Activated CD8-positive, alpha-beta T cell treated with anti-CD3 and anti-CD28 coated beads, Interleukin-2, amount 10 ng/mL, durations not matched to agents 7 days and 5 days (primary cell): ENCODE results near the gene KCNK16. TPM values are rescaled to one million over a fixed set of nuclear protein-coding genes. Genes with fewer than 3 reads are reported as not detected.
A peak's percentile ranks its signal among the peaks of the same experiment; 100 is the strongest.

Source experiments
- ATAC-seq: fragments of 150-1000 bp; cut with Tn5 transposase; one replicate; pipeline ENCODE4 v1.10.0; 2021; ENCODE audit warnings: moderate library complexity
- CTCF ChIA-PET: fragments of 350-600 bp; sonication (Branson Sonifier 250); formaldehyde crosslinking; loops from one replicate; lab custom pipeline; 2021; ENCODE audit warnings: antibody characterized with exemption; lab: Charles Lee
- POLR2A ChIA-PET: fragments of 350-600 bp; sonication (Branson Sonifier 250); formaldehyde crosslinking; loops from one replicate; lab custom pipeline; 2021; ENCODE audit warnings: antibody characterized with exemption; lab: Charles Lee
- DNase-seq: peaks from one replicate; pipeline ENCODE4 v3.0.0-alpha.2; 2020
- H3K27ac Mint-ChIP-seq: one replicate; pipeline ENCODE4 v1.8.0; 2021; ENCODE audit warnings: mild to moderate bottlenecking, mixed read lengths
- H3K27me3 Mint-ChIP-seq: one replicate; pipeline ENCODE4 v1.8.0; 2021; ENCODE audit warnings: low read depth, mixed read lengths
- H3K36me3 Mint-ChIP-seq: one replicate; pipeline ENCODE4 v1.8.0; 2021; ENCODE audit warnings: low read depth, mixed read lengths
- H3K4me1 Mint-ChIP-seq: one replicate; pipeline ENCODE4 v1.8.0; 2021; ENCODE audit warnings: low read depth, mixed read lengths
- H3K4me3 Mint-ChIP-seq: one replicate; pipeline ENCODE4 v1.8.0; 2021; ENCODE audit warnings: mild to moderate bottlenecking, mixed read lengths
- H3K9me3 Mint-ChIP-seq: one replicate; pipeline ENCODE4 v1.8.0; 2022; ENCODE audit warnings: mixed read lengths; ENCODE audit not compliant: insufficient read depth
- total RNA-seq, 2 experiments: library from RNA; stranded (reverse); gene quantifications; one replicate each; pipeline ENCODE4 v1.2.3, GENCODE V29; 2021

KCNK16 gene
- total RNA-seq, 2 experiments from 2014 or later = not detected

DNA sequence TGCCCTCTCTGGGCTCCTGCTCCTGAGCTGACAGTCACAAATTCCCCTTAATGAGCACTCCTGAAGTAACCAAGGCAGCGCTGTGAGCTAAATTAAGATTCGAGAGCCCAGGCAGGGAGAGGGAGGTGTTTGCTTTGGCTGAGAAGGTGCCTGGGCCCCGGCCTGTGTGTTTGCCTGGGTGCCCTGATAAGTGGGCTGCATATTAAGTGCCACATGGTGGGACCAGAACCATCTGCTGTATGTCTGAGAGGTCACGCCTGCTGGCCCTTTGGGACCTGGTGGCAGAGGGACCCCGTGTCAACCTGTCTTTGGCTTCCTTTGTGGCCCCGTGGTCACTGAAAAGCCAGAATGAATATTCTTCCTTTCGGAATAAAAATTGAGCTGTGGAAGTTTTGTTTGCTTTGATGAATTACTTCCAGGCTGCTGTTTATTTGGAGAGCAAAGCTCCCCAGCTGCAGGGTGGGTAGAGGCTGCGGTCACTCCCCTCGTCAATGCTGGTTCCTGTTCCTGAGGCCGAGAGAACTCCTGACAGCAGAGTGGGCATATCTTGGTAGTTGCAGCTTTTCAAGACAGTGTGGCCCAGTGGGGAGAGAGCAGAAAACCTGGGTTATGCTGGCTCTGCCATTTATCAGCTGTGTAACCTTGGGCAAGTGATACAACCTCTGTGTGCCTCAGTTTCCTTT lies 17.5 kb upstream of the KCNK16 start:
- Mint-ChIP-seq H3K4me3 (no peak overlapping the region), H3K4me1 (peaks cover 31% of the 10 kb centered on the region), H3K9me3 (no peaks in the 10 kb centered on the region), H3K27me3 (peaks cover 27% of the 10 kb centered on the region), H3K27ac (no peak overlapping the region), H3K36me3 (no peaks in the 10 kb centered on the region)
- no peak for DNase-seq
- CTCF ChIA-PET = interaction anchor here (2.1 kb wide), 1 partner anchor 11 kb away, joined by 8 read pairs; no protein-coding TSS in a partner anchor
- POLR2A ChIA-PET = no interaction called here
- ATAC-seq = no peak

DNA sequence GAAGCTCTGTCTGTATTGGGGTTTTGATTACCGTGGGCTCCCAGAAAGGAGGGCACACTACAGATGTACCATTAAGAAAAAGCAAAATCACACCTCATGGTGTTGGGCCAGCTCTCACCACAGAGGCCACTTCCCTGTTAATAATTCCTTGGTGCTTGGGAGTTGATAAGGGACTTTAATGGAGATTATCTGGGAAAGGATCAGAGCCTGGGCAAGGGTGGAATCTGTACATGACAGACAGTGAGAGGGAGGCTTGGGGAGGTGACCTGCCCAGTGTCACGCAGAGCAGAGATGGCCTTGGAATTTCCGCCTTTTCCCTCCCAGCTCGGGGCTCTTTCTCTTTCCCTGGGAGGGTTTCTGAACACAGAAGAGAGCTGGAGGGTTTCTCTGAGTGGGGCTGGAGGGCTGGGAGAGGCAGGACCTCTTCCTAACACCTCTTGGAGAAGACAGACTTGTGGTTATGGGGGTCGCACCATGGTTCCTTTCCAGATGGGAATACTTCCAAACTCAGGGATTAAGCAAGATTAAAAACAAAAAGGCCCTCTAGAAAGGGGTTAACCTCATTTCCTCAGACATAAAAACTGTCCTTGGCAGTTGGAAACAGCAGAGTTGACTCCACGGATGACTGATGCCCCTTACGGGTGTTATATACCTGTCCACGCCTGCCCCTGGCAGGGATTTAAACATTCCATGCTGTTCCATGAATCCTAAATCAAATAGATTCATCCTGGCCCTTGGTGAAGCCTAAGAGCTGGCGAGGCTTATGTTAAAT lies 16.8 kb upstream of the KCNK16 start:
- ATAC-seq = no peak
- Mint-ChIP-seq H3K27ac (no peak overlapping the region), H3K36me3 (no peaks in the 10 kb centered on the region), H3K27me3 (peaks cover 31% of the 10 kb centered on the region), H3K4me1 (peaks cover 36% of the 10 kb centered on the region), H3K4me3 (no peak overlapping the region), H3K9me3 (no peaks in the 10 kb centered on the region)
- POLR2A ChIA-PET = no interaction called here
- CTCF ChIA-PET = no interaction called here
- no peak for DNase-seq

DNA sequence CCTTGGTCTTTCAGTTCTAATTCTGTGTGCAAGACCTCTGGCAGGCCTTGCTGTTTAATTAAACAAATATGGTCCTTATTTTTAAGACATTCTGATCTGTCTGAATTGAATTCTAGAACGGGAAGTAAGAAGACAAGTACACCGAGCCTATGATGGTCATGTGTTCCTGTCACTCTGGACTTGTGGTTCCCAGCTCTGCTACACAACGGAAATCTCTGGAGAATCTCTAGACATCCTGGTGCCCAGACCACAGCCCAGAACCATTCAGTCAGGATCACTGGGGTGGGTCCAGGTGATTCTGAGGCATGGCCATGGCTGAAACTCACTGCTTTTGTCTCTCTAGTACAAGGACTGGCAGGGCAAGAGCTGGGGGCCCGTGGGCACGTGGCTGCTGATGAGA lies 15.9 kb upstream of the KCNK16 start:
- ATAC-seq (no peak), DNase-seq (no peak)
- no peak overlapping the region for H3K27ac Mint-ChIP-seq
- ChIA-PET CTCF (no interaction called here), POLR2A (no interaction called here)
- peaks cover 35% of the 10 kb centered on the region for H3K27me3 Mint-ChIP-seq
- no peak overlapping the region for H3K4me3 Mint-ChIP-seq
- no peaks in the 10 kb centered on the region for H3K9me3 Mint-ChIP-seq
- H3K4me1 Mint-ChIP-seq = peaks cover 31% of the 10 kb centered on the region
- no peaks in the 10 kb centered on the region for H3K36me3 Mint-ChIP-seq

DNA sequence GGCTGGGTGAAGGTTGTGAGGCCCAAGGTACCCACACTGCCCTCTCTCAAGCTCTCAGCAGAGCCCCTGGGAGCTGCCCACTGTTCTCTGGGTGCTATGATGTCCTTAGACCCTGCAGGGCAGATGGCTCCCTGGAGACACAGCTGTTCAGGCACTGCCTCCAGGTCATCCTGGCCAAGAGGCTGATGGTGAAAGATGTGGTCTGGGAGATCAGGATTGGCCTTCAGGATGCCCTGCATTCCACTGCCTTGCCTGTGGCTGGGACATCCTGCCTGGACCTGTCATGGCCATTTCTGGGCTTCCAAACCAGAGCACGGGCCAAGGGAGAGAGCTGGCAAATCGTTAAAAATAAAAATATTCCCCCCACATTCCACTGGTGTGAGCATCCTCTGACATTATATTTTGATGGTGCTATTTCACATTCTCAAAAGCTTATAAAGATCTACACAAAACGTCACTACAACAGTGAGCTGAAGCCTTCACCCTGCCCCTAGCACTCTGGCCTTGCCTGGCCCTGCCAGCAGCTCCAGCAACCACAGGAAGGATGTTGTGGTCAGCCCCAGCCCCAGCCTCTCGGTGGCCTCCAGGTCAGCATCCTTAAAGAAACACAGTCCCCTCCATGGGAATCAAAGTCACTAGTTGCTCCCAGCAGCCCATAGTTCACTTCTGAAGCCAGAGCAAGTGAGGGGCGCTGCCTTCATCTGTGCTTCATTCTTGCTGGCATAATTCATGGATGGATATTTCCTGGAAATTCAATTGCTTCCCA lies 13.5 kb upstream of the KCNK16 start:
- Mint-ChIP-seq H3K9me3 (no peaks in the 10 kb centered on the region), H3K27me3 (peaks cover 50% of the 10 kb centered on the region), H3K4me3 (peak overlapping the region; percentile 7), H3K4me1 (peaks cover 25% of the 10 kb centered on the region), H3K36me3 (no peaks in the 10 kb centered on the region), H3K27ac (no peak overlapping the region)
- ATAC-seq (peak; percentile 68), DNase-seq (peak; percentile 62)
- POLR2A ChIA-PET = interaction anchor here (0.6 kb wide), 1 partner anchor 98 kb away, joined by 4 read pairs; no protein-coding TSS in a partner anchor
- CTCF ChIA-PET = interaction anchor here (1.3 to 1.4 kb wide), 2 partner anchors 19 to 33 kb away, joined by 3 read pairs; no protein-coding TSS in a partner anchor

DNA sequence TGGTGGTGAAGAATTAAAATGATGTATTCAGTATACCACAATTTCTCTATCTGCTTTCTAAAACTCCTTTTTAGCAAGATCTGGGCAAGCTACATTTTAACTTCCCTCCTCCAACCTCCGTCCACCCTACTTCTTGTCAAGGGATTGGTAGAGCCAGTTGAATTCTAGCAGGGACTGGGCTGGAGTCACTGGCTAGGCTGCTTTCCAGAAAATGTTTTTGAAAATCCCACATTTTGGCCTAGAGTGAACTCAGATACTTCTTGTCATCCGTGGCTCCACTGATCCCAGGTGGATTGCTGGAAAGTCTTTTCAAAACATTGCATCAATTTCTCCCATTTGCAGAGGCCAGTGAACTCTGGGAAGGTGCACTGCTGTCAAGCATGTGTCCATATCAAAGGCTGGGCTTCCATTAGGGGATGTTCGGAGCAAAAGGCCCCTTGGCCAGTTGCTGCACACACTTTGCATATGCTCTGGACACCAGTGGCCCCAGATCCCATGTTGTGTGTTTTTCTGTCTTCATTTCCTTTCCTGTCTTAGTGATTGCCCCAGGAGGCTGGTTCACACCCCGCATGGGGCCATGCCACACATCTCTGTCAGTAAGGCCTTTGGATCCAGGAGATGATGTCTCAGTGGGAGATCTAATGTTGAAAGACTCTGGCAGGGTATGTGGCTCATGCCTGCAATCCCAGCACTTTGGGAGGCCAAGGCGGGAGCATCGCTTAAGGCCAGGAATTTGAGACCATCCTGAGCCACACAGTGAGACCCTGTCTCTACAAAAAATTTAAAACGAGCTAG lies 11.3 kb upstream of the KCNK16 start:
- no peak for ATAC-seq
- CTCF ChIA-PET = no interaction called here
- Mint-ChIP-seq H3K4me3 (no peak overlapping the region), H3K9me3 (no peaks in the 10 kb centered on the region), H3K36me3 (no peaks in the 10 kb centered on the region), H3K27ac (no peak overlapping the region), H3K4me1 (peaks cover 25% of the 10 kb centered on the region), H3K27me3 (peaks cover 47% of the 10 kb centered on the region)
- no peak for DNase-seq
- POLR2A ChIA-PET = no interaction called here

DNA sequence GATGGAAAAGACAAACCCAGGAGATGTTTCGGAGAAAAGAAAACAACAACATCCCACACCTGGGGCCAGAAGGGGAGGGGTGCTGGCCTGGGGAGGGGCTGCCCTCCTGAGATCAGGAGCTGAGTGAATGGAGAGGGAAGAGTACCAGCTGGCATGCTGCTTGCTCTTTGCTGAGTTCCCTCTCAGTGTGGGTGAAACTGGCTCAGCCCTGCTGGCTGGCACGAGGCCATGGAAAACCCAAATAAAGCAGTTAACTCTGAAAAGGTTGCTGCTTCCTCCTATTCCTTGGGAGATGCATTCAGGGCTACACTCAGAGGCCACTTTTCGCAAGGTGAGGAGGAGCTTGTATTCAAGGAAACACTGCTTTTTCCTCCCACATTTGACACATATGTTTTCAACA lies 8.0 kb upstream of the KCNK16 start:
- H3K9me3 Mint-ChIP-seq = no peaks in the 10 kb centered on the region
- no peak overlapping the region for H3K4me3 Mint-ChIP-seq
- H3K36me3 Mint-ChIP-seq = no peaks in the 10 kb centered on the region
- DNase-seq = no peak
- ChIA-PET POLR2A (no interaction called here), CTCF (interaction anchor here (1.2 kb wide), 1 partner anchor 163 kb away, joined by 3 read pairs; no protein-coding TSS in a partner anchor)
- peaks cover 5% of the 10 kb centered on the region for H3K4me1 Mint-ChIP-seq
- ATAC-seq = no peak
- H3K27me3 Mint-ChIP-seq = peaks cover 32% of the 10 kb centered on the region
- no peak overlapping the region for H3K27ac Mint-ChIP-seq

DNA sequence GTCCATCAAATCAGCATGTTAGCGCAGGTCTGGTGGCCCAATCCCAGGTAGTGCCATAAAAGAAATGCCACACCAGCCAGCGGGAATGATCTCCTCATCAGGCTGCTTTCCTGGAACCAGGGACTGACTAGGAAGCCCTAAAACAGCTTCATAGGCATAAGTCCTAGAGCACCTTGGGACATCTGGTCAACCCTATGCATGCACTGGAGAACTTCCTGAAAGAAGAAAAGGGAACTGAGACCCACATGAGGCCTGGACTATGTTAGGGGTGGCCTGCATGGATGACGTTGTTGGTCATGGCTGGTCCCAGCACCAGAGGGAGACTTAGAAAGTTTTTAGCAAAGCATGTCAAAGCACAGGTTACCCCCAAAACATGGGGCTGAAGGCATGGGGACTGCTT lies 7.6 kb upstream of the KCNK16 start:
- H3K9me3 Mint-ChIP-seq = no peaks in the 10 kb centered on the region
- H3K36me3 Mint-ChIP-seq = no peaks in the 10 kb centered on the region
- DNase-seq (no peak), ATAC-seq (no peak)
- ChIA-PET CTCF (interaction anchor here (1.2 kb wide), 1 partner anchor 163 kb away, joined by 3 read pairs; no protein-coding TSS in a partner anchor), POLR2A (no interaction called here)
- peaks cover 4% of the 10 kb centered on the region for H3K4me1 Mint-ChIP-seq
- no peak overlapping the region for H3K4me3 Mint-ChIP-seq
- no peak overlapping the region for H3K27ac Mint-ChIP-seq
- H3K27me3 Mint-ChIP-seq = peaks cover 36% of the 10 kb centered on the region

DNA sequence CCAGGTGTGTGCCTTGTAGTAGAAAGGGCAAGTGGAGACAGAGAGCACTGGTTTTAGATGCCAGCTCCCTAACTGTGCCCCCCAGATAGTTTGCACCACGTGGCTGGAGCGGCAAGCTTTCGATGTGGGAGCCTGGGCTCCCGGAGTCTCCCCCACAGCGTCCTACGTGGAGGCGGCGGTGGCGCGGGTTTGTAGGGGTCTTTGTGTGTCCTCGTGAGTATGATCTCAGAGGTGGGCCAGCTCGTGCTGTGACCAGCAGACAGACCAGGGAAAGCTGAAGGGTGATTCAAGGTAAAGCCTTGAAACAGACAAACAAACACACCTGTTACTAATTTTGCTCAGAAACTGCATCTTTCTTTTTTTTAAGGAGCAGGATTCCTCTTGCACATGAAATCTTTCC lies 5.6 kb upstream of the KCNK16 start:
- POLR2A ChIA-PET = interaction anchor here (0.6 kb wide), 1 partner anchor 660 kb away, joined by 3 read pairs; no protein-coding TSS in a partner anchor
- Mint-ChIP-seq H3K36me3 (no peaks in the 10 kb centered on the region), H3K4me3 (no peak overlapping the region), H3K9me3 (no peaks in the 10 kb centered on the region), H3K4me1 (no peaks in the 10 kb centered on the region), H3K27ac (no peak overlapping the region), H3K27me3 (peaks cover 32% of the 10 kb centered on the region)
- ATAC-seq = no peak
- DNase-seq = no peak
- CTCF ChIA-PET = no interaction called here

DNA sequence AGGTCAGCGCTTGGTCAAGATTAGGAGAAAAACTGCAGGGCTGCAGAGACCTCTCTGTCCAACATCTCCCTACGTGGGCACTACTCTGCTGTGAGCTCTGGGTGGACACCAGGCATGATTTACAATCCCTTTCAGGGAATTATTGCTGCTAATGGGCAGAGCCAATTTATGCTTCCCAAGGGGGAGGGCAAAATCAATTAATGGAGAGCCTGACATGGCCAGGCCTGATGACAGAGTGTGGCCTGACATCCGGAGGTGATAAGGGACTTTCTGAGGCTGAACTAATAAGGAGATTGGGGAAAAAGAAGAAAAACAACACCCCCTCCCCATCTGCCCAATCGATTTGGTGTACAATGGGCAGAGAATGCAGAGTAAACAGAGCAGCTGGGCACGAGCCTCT lies 5.0 kb upstream of the KCNK16 start:
- H3K27ac Mint-ChIP-seq = no peak overlapping the region
- H3K4me1 Mint-ChIP-seq = no peaks in the 10 kb centered on the region
- ATAC-seq = no peak
- no peaks in the 10 kb centered on the region for H3K9me3 Mint-ChIP-seq
- POLR2A ChIA-PET = no interaction called here
- H3K27me3 Mint-ChIP-seq = peaks cover 27% of the 10 kb centered on the region
- H3K4me3 Mint-ChIP-seq = no peak overlapping the region
- no peak for DNase-seq
- H3K36me3 Mint-ChIP-seq = no peaks in the 10 kb centered on the region
- CTCF ChIA-PET = no interaction called here

DNA sequence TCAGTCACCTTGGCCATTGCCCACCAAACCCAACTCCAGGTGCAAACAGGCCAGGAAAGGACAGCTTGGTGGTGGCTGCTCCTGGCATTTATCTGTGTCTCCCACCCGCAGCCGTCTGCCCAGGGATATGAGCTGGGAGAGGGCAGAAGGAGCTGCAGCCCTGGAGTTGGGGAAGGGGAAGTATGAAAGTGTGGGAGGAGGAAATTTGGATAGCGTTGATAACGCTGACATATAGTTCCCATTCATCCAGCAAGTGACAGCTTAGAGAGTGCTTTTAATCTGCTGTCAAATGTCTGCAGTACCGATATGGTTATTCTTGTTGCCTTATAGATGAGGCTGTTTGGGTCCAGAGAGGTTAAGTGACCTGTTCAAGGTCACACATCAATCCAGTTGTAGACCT lies 741 bp downstream of the KCNK16 start:
- Mint-ChIP-seq H3K9me3 (no peaks in the 10 kb centered on the region), H3K4me1 (no peaks in the 10 kb centered on the region), H3K36me3 (no peaks in the 10 kb centered on the region), H3K27ac (no peak overlapping the region), H3K4me3 (no peak overlapping the region), H3K27me3 (peaks cover 30% of the 10 kb centered on the region)
- CTCF ChIA-PET = no interaction called here
- no peak for ATAC-seq
- POLR2A ChIA-PET = no interaction called here
- DNase-seq = no peak

DNA sequence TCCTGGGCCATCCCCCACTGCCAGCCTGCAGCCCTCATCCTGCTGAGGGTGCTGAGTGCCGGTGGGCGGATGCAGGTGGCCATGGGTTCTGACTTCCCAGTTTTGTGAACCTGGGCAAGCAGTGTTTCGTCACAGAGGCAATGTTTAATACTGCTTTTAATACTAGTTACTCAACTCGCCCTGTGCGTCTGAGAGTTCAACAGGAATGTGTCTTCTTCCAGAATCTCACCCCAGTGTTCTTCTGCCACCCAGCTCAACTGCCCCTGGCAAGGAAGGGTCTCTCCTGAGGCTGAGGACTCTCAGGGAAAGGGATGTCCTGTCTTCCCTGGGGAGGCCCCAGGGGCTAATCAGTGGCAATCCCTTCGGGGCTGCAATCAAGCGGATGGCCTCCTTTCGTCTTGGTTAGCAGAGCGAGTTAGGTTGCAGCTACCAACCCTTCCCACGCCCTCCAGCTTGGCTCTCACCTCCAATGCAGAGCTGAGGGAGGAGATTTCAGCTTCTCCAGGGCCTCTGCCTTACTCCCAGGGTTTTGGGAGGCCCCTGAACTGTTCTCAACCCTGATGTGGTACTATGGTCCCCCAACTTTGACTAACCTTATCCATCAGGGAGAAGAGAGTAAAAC lies 2.0 kb downstream of the KCNK16 start:
- no peaks in the 10 kb centered on the region for H3K36me3 Mint-ChIP-seq
- ChIA-PET CTCF (interaction anchor here (1.2 kb wide), 1 partner anchor 10 kb away, joined by 4 read pairs; no protein-coding TSS in a partner anchor), POLR2A (no interaction called here)
- DNase-seq (no peak), ATAC-seq (no peak)
- peaks cover 40% of the 10 kb centered on the region for H3K27me3 Mint-ChIP-seq
- H3K4me3 Mint-ChIP-seq = no peak overlapping the region
- no peaks in the 10 kb centered on the region for H3K9me3 Mint-ChIP-seq
- H3K4me1 Mint-ChIP-seq = no peaks in the 10 kb centered on the region
- H3K27ac Mint-ChIP-seq = no peak overlapping the region
